H1 (cell line): ENCODE data around the gene SERINC4. TPM values are rescaled to one million over a fixed set of nuclear protein-coding genes. Genes with fewer than 3 reads are reported as not detected.

ENCODE experiments used
- CHD1 ChIP-seq: IDR thresholded peaks from 2 replicates; pipeline ENCODE4 v1.6.1; 2012; ENCODE audit warnings: low read depth, low read length, improper control_type of control experiment
- CTCF ChIP-seq, 3 experiments: IDR thresholded peaks; 1 replicate in 2 of 3; 2 replicates in 1 of 3; pipeline versions ENCODE4 v1.5.1 to v1.6.1; 2011; ENCODE audit warnings: low read length in 3 of 3, mild to moderate bottlenecking in 3 of 3, inconsistent platforms in 2 of 3, low read depth in 1 of 3, moderate library complexity in 1 of 3; ENCODE audit not compliant: insufficient read depth in 1 of 3; ENCODE audit errors: control extremely low read depth in 1 of 3
- FOSL1 ChIP-seq: IDR thresholded peaks from 2 replicates; pipeline ENCODE4 v1.6.1; 2011; ENCODE audit warnings: mild to moderate bottlenecking, low read depth, low read length, moderate library complexity; ENCODE audit not compliant: insufficient read depth
- GABPA ChIP-seq: IDR thresholded peaks from 2 replicates; pipeline ENCODE4 v1.6.1; 2011; ENCODE audit warnings: mild to moderate bottlenecking, low read length, moderate library complexity, borderline replicate concordance; ENCODE audit not compliant: insufficient read depth
- KDM4A ChIP-seq: IDR thresholded peaks from one replicate; pipeline ENCODE4 v1.7.1; 2012; ENCODE audit warnings: low read depth, mild to moderate bottlenecking, moderate library complexity, low read length, inconsistent platforms; ENCODE audit not compliant: severe bottlenecking
- SP2 ChIP-seq: IDR thresholded peaks from 2 replicates; pipeline ENCODE4 v1.6.1; 2012; ENCODE audit warnings: mild to moderate bottlenecking, low read length, inconsistent platforms
- TEAD4 ChIP-seq: IDR thresholded peaks from 2 replicates; pipeline ENCODE4 v1.6.1; 2012; ENCODE audit warnings: low read depth, low read length, inconsistent platforms, mixed read lengths
- polyA plus RNA-seq, 7 experiments: library from polyadenylated mRNA; depleted of rRNA in 3 of 7; stranded (reverse) in 5 of 7; unstranded in 2 of 7; fragments of >200 nt in 5 of 7; fragments of 200-250 nt in 2 of 7; gene quantifications; 1 replicate in 5 of 7; 2 replicates in 1 of 7; 4 replicates in 1 of 7; pipeline versions ENCODE4 v1.2.1 to v1.2.3, GENCODE V29; 2011 to 2013; ENCODE audit warnings: missing spikeins in 2 of 7, mixed read lengths in 2 of 7
- total RNA-seq: library from RNA; stranded (reverse); fragmentation: NEBNext Ultra II Directional; extraction: Animal tissue kit (Norgen Biotek cat#: 25700); gene quantifications from 2 replicates; pipeline ENCODE4 v1.2.1, GENCODE V29; 2021

SERINC4 gene
- total and polyA plus RNA-seq, 2 of the 8 experiments (the other 6 are each of a cell fraction or from before 2014, with no cell fraction given): 0.08 TPM; not detected in 1

GRCh38 chr15:43749690-43750345 lies 50.2 kb downstream of the SERINC4 start (continued):
- TF ChIP-seq CTCF (IDR thresholded peaks at IDR 0.05; ENCODE audit: control extremely low read depth in 1 of 3, insufficient read depth in 1 of 3, low read depth in 1 of 3, low read length in 3 of 3) (no peak), SP2 (no peak), TEAD4 (no peak), CHD1 (no peak), GABPA (no peak), FOSL1 (no peak), KDM4A (no peak)
